PFSK-1 (cell line): ENCODE measurements around the gene PDGFD.

Experiments
- FOXP2 ChIP-seq: optimal IDR thresholded peaks from 2 replicates; pipeline ENCODE3; 2011; ENCODE audit warnings: borderline replicate concordance, control low read depth, inconsistent platforms; ENCODE audit not compliant: insufficient read depth; ENCODE audit errors: extremely low read length, extremely low read depth
- POLR2AphosphoS5 ChIP-seq: IDR thresholded peaks from 2 replicates; pipeline ENCODE4 v1.6.1; 2012; ENCODE audit warnings: low read depth, mild to moderate bottlenecking, control low read depth, low read length, moderate library complexity
- SIN3A ChIP-seq: IDR thresholded peaks from 2 replicates; pipeline ENCODE4 v1.6.1; 2012; ENCODE audit warnings: mild to moderate bottlenecking, low read length, moderate library complexity, borderline replicate concordance; ENCODE audit not compliant: insufficient read depth
- TAF1 ChIP-seq: IDR thresholded peaks from 2 replicates; pipeline ENCODE4 v1.6.1; 2012; ENCODE audit warnings: low read length, control low read depth, borderline replicate concordance; ENCODE audit not compliant: insufficient read depth
- TF ChIP-seq, protein P1 (sequence below), 2 experiments: IDR thresholded peaks; 2 replicates each; pipeline versions ENCODE4 v1.6.1 to v1.8.0; 2011 to 2012; ENCODE audit warnings: low read depth in 2 of 2, low read length in 2 of 2, control low read depth in 1 of 2, inconsistent platforms in 1 of 2, mild to moderate bottlenecking in 1 of 2, moderate library complexity in 1 of 2; ENCODE audit not compliant: insufficient read depth in 1 of 2

DNA sequence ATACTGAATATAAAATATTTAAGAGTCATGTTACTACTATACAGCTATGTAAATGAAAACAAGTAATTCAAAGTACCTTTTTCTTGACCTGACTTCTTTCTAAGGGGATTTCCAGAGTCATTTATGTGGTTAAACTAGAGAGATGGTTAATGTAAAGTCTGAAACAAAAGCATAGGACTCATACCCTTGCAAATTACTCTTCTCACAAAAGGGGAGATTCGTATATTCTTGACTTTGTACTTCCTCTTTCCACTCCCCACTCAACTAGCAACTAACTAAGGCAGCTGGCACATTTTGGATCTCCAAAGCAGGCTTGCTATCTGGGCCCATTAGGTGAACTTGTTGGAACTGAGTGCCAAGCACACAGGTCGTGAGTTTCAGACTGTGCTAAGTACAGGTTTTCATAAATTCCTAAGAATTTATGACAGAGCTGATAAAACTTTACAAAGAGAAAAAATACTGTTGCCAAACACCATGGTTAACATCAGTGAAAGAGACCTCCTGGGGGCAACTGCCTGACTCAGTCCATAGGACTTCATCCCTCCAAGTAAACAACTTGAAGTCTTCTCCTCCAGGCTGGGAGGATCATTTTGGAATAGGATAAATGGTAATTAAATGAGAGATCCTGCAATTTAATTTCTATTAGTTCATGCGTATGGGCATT, 204.5 kb downstream of the PDGFD start:
- TF ChIP-seq POLR2AphosphoS5 = no peak
- no peak for TF ChIP-seq SIN3A
- TF ChIP-seq, protein P1, sequence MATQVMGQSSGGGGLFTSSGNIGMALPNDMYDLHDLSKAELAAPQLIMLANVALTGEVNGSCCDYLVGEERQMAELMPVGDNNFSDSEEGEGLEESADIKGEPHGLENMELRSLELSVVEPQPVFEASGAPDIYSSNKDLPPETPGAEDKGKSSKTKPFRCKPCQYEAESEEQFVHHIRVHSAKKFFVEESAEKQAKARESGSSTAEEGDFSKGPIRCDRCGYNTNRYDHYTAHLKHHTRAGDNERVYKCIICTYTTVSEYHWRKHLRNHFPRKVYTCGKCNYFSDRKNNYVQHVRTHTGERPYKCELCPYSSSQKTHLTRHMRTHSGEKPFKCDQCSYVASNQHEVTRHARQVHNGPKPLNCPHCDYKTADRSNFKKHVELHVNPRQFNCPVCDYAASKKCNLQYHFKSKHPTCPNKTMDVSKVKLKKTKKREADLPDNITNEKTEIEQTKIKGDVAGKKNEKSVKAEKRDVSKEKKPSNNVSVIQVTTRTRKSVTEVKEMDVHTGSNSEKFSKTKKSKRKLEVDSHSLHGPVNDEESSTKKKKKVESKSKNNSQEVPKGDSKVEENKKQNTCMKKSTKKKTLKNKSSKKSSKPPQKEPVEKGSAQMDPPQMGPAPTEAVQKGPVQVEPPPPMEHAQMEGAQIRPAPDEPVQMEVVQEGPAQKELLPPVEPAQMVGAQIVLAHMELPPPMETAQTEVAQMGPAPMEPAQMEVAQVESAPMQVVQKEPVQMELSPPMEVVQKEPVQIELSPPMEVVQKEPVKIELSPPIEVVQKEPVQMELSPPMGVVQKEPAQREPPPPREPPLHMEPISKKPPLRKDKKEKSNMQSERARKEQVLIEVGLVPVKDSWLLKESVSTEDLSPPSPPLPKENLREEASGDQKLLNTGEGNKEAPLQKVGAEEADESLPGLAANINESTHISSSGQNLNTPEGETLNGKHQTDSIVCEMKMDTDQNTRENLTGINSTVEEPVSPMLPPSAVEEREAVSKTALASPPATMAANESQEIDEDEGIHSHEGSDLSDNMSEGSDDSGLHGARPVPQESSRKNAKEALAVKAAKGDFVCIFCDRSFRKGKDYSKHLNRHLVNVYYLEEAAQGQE (IDR thresholded peaks at IDR 0.05; ENCODE audit: insufficient read depth in 1 of 2, low read depth in 2 of 2, low read length in 2 of 2) = no peak
- TF ChIP-seq FOXP2 = no peak
- TF ChIP-seq TAF1 = no peak
